Measurements from ENCODE around the gene CHKB. TPM values are rescaled to one million over a fixed set of nuclear protein-coding genes. Genes with fewer than 3 reads are reported as not detected.

The CHKB gene
- total RNA-seq, 4 donors from 2014 or later, result 47.0 to 71.3 (median 66.4) TPM

GRCh38 chr22:50605613-50606074 lies 23.0 kb upstream of the CHKB start:
- 83 to 85% methylated on average over 20 of the region's 20 CpGs for WGBS, 2 donors
- TF ChIP-seq CTCF (IDR thresholded peaks at IDR 0.05) (no peak), POLR2A (IDR thresholded peaks at IDR 0.05) (no peak)
- intact Hi-C loops (cut with DNase I; ENCODE audit: low total_unique reads), result no loop called here
- no peak for DNase-seq (ENCODE audit: low spot score in 2 of 2)
- H3K4me3 ChIP-seq (ENCODE audit: low read depth, poor library complexity, severe bottlenecking), result no peak overlapping the region

GRCh38 chr22:50605002-50605612 lies 22.5 kb upstream of the CHKB start:
- intact Hi-C loops (cut with DNase I; ENCODE audit: low total_unique reads), result no loop called here
- no peak for DNase-seq (ENCODE audit: low spot score in 2 of 2)
- TF ChIP-seq POLR2A (IDR thresholded peaks at IDR 0.05) (no peak), CTCF (IDR thresholded peaks at IDR 0.05) (no peak)
- WGBS, 2 donors, result 82 to 83% methylated on average over 23 of the region's 23 CpGs
- no peak overlapping the region for H3K4me3 ChIP-seq (ENCODE audit: low read depth, poor library complexity, severe bottlenecking)

- TF ChIP-seq POLR2A (IDR thresholded peaks at IDR 0.05), result no peak
- no peak for TF ChIP-seq CTCF (IDR thresholded peaks at IDR 0.05)
- no peak for DNase-seq (ENCODE audit: low spot score in 2 of 2)
- no peak overlapping the region for H3K4me3 ChIP-seq (ENCODE audit: low read depth, poor library complexity, severe bottlenecking)
- intact Hi-C loops (cut with DNase I; ENCODE audit: low total_unique reads), result no loop called here
- 57 to 75% methylated on average over 61 to 77 of the region's 103 CpGs for WGBS, 2 donors
These were observed 21.8 kb upstream of the CHKB start for GRCh38 chr22:50604256-50605001.

- no peak overlapping the region for H3K4me3 ChIP-seq (ENCODE audit: low read depth, poor library complexity, severe bottlenecking)
- TF ChIP-seq POLR2A (IDR thresholded peaks at IDR 0.05), result no peak
- TF ChIP-seq CTCF (IDR thresholded peaks at IDR 0.05), result no peak
- 22% methylated on average over 16 of the region's 70 CpGs; no CpG with 5 or more reads in 1 of the 2 donors for whole genome bisulfite sequencing, 2 donors
- DNase-seq (ENCODE audit: low spot score in 2 of 2), result no peak
- intact Hi-C loops (cut with DNase I; ENCODE audit: low total_unique reads), result no loop called here
These were observed 21.0 kb upstream of the CHKB start for GRCh38 chr22:50603511-50604255.

- TF ChIP-seq CTCF (IDR thresholded peaks at IDR 0.05) (no peak), POLR2A (IDR thresholded peaks at IDR 0.05) (no peak)
- WGBS, 2 donors, result 4 to 10% methylated on average over 2 of the region's 2 CpGs
- intact Hi-C loops (cut with DNase I; ENCODE audit: low total_unique reads), result no loop called here
- no peak overlapping the region for H3K4me3 ChIP-seq (ENCODE audit: low read depth, poor library complexity, severe bottlenecking)
- DNase-seq (ENCODE audit: low spot score in 2 of 2), result no peak
These were observed 19.7 kb upstream of the CHKB start for GRCh38 chr22:50602338-50602700.
